HUES48 (cell line): ENCODE data around the gene MBNL2.

Experiments
- H3K27ac ChIP-seq: one replicate; pipeline ENCODE4 v1.7.0; 2013; ENCODE audit warnings: low read depth, low read length, inconsistent platforms
- H3K27me3 ChIP-seq: 2 replicates; pipeline ENCODE4 v1.6.1; 2013; ENCODE audit warnings: mild to moderate bottlenecking, low read length; ENCODE audit not compliant: control insufficient read depth, insufficient read depth
- H3K36me3 ChIP-seq: 2 replicates; pipeline ENCODE4 v1.6.1; 2013; ENCODE audit warnings: low read length; ENCODE audit not compliant: control insufficient read depth, insufficient read depth
- H3K4me1 ChIP-seq: 2 replicates; pipeline ENCODE4 v1.6.1; 2013; ENCODE audit warnings: mild to moderate bottlenecking, low read length; ENCODE audit not compliant: control insufficient read depth, insufficient read depth
- H3K4me3 ChIP-seq: 2 replicates; pipeline ENCODE4 v1.5.1; 2013; ENCODE audit warnings: mild to moderate bottlenecking, low read depth, low read length
- H3K9ac ChIP-seq: 2 replicates; pipeline ENCODE4 v1.6.1; 2013; ENCODE audit warnings: mild to moderate bottlenecking, low read depth, low read length, moderate library complexity
- H3K9me3 ChIP-seq: 2 replicates; pipeline ENCODE4 v1.6.1; 2013; ENCODE audit warnings: low read length; ENCODE audit not compliant: control insufficient read depth, insufficient read depth

The MBNL2 gene

GRCh38 chr13:97263160-97263559 lies 41.0 kb downstream of the MBNL2 start:
- Histone ChIP-seq H3K27ac (no peak overlapping the region), H3K36me3 (no peaks in the 10 kb centered on the region), H3K9me3 (no peaks in the 10 kb centered on the region), H3K4me3 (no peak overlapping the region), H3K4me1 (peaks cover 23% of the 10 kb centered on the region), H3K9ac (no peak overlapping the region), H3K27me3 (no peaks in the 10 kb centered on the region)

GRCh38 chr13:97264663-97265062 lies 42.5 kb downstream of the MBNL2 start:
- no peaks in the 10 kb centered on the region for H3K9me3 ChIP-seq
- H3K4me3 ChIP-seq = no peak overlapping the region
- peaks cover 30% of the 10 kb centered on the region for H3K4me1 ChIP-seq
- H3K27ac ChIP-seq = no peak overlapping the region
- H3K36me3 ChIP-seq = no peaks in the 10 kb centered on the region
- no peaks in the 10 kb centered on the region for H3K27me3 ChIP-seq
- no peak overlapping the region for H3K9ac ChIP-seq

- H3K27ac ChIP-seq = no peak overlapping the region
- no peaks in the 10 kb centered on the region for H3K36me3 ChIP-seq
- no peak overlapping the region for H3K4me3 ChIP-seq
- no peak overlapping the region for H3K9ac ChIP-seq
- H3K4me1 ChIP-seq = peaks cover 30% of the 10 kb centered on the region
- no peaks in the 10 kb centered on the region for H3K9me3 ChIP-seq
- no peaks in the 10 kb centered on the region for H3K27me3 ChIP-seq
These were observed 44.2 kb downstream of the MBNL2 start for GRCh38 chr13:97266332-97266731.

GRCh38 chr13:97266772-97267417 lies 44.8 kb downstream of the MBNL2 start:
- H3K4me1 ChIP-seq = peaks cover 30% of the 10 kb centered on the region
- 0 out of 2 replicates have a peak overlapping the region, but pooled peaks have one; percentile 0 for H3K9ac ChIP-seq
- peak overlapping the region; percentile 61 for H3K27ac ChIP-seq
- H3K36me3 ChIP-seq = no peaks in the 10 kb centered on the region
- H3K4me3 ChIP-seq = peak overlapping the region; percentile 4; the same call in 1 of the 2 replicates
- H3K9me3 ChIP-seq = no peaks in the 10 kb centered on the region
- H3K27me3 ChIP-seq = no peaks in the 10 kb centered on the region

- Histone ChIP-seq H3K9me3 (no peaks in the 10 kb centered on the region), H3K9ac (0 out of 2 replicates have a peak overlapping the region, but pooled peaks have one; percentile 28), H3K4me1 (peaks cover 33% of the 10 kb centered on the region), H3K36me3 (no peaks in the 10 kb centered on the region), H3K4me3 (peak overlapping the region; percentile 4; the same call in 1 of the 2 replicates), H3K27ac (peak overlapping the region; percentile 61), H3K27me3 (no peaks in the 10 kb centered on the region)
These were observed 45.4 kb downstream of the MBNL2 start for GRCh38 chr13:97267418-97268059.

GRCh38 chr13:97268772-97269171 lies 46.6 kb downstream of the MBNL2 start:
- Histone ChIP-seq H3K27me3 (no peaks in the 10 kb centered on the region), H3K27ac (no peak overlapping the region), H3K9me3 (no peaks in the 10 kb centered on the region), H3K4me3 (no peak overlapping the region), H3K36me3 (no peaks in the 10 kb centered on the region), H3K9ac (no peak overlapping the region), H3K4me1 (peaks cover 39% of the 10 kb centered on the region)

GRCh38 chr13:97269603-97270002 lies 47.5 kb downstream of the MBNL2 start:
- H3K4me3 ChIP-seq = no peak overlapping the region
- no peak overlapping the region for H3K9ac ChIP-seq
- peaks cover 39% of the 10 kb centered on the region for H3K4me1 ChIP-seq
- no peaks in the 10 kb centered on the region for H3K36me3 ChIP-seq
- no peaks in the 10 kb centered on the region for H3K9me3 ChIP-seq
- no peaks in the 10 kb centered on the region for H3K27me3 ChIP-seq
- H3K27ac ChIP-seq = no peak overlapping the region

- Histone ChIP-seq H3K27ac (no peak overlapping the region), H3K9ac (no peak overlapping the region), H3K9me3 (no peaks in the 10 kb centered on the region), H3K27me3 (no peaks in the 10 kb centered on the region), H3K36me3 (no peaks in the 10 kb centered on the region), H3K4me1 (peaks cover 26% of the 10 kb centered on the region), H3K4me3 (no peak overlapping the region)
These were observed 50.4 kb downstream of the MBNL2 start for GRCh38 chr13:97272526-97272925.

- H3K27ac ChIP-seq = no peak overlapping the region
- no peak overlapping the region for H3K4me3 ChIP-seq
- no peaks in the 10 kb centered on the region for H3K9me3 ChIP-seq
- no peaks in the 10 kb centered on the region for H3K36me3 ChIP-seq
- peaks cover 19% of the 10 kb centered on the region for H3K4me1 ChIP-seq
- H3K27me3 ChIP-seq = no peaks in the 10 kb centered on the region
- no peak overlapping the region for H3K9ac ChIP-seq
These were observed 51.3 kb downstream of the MBNL2 start for GRCh38 chr13:97273341-97273831.

GRCh38 chr13:97274829-97275649 lies 52.9 kb downstream of the MBNL2 start:
- H3K4me1 ChIP-seq = peaks cover 9% of the 10 kb centered on the region; the same call in 1 of the 2 replicates
- H3K36me3 ChIP-seq = no peaks in the 10 kb centered on the region
- no peak overlapping the region for H3K4me3 ChIP-seq
- no peak overlapping the region for H3K9ac ChIP-seq
- no peaks in the 10 kb centered on the region for H3K27me3 ChIP-seq
- H3K9me3 ChIP-seq = no peaks in the 10 kb centered on the region
- no peak overlapping the region for H3K27ac ChIP-seq
